GM18867 (cell line): Measurements from ENCODE around the gene EID3.

ENCODE experiments used
- ATAC-seq: cut with Tn5 transposase; IDR thresholded peaks from one replicate; pipeline ENCODE4 v1.9.1; 2021; ENCODE audit warnings: mild to moderate bottlenecking, moderate library complexity; ENCODE audit not compliant: unreplicated experiment

Gene EID3

GRCh38 chr12:104353012-104353981 lies 49.8 kb downstream of the EID3 start:
- ATAC-seq: no peak

- ATAC-seq: no peak
These were observed 50.8 kb downstream of the EID3 start for GRCh38 chr12:104354167-104354867.
